MM.1S (cell line): ENCODE results near the gene RPGR.

Source experiments
- DNase-seq: peaks from one replicate; pipeline ENCODE4 v3.0.0-alpha.2; 2015
- H2AFZ ChIP-seq: fragments of 300-600 bp; sonication (generic); 2 replicates; pipeline ENCODE4 v1.6.0; 2016; ENCODE audit warnings: antibody characterized with exemption, low read length
- H3F3A ChIP-seq: fragments of 300-600 bp; sonication (generic); 2 replicates; pipeline ENCODE4 v1.6.1; 2016; ENCODE audit warnings: mild to moderate bottlenecking, antibody characterized with exemption, low read length, moderate library complexity, mixed read lengths; ENCODE audit not compliant: insufficient read depth
- H3K27ac ChIP-seq: fragments of 300-600 bp; sonication (generic); 2 replicates; pipeline ENCODE4 v1.5.1; 2016; ENCODE audit warnings: mild to moderate bottlenecking, low read length
- H3K27me3 ChIP-seq: fragments of 300-600 bp; sonication (generic); replicated peaks from 2 replicates; pipeline ENCODE4 v1.6.0; 2016; ENCODE audit warnings: low read length; ENCODE audit not compliant: insufficient read depth
- H3K36me3 ChIP-seq: fragments of 300-600 bp; sonication (generic); replicated peaks from 2 replicates; pipeline ENCODE4 v1.6.1; 2016; ENCODE audit warnings: mild to moderate bottlenecking, low read length, mixed read lengths; ENCODE audit not compliant: insufficient read depth
- H3K4me1 ChIP-seq: fragments of 300-600 bp; sonication (generic); 2 replicates; pipeline ENCODE4 v1.6.1; 2016; ENCODE audit warnings: low read length, mixed read lengths
- H3K4me2 ChIP-seq: fragments of 300-600 bp; sonication (generic); 2 replicates; pipeline ENCODE4 v1.6.0; 2016; ENCODE audit warnings: low read depth, low read length
- H3K4me3 ChIP-seq: fragments of 300-600 bp; sonication (generic); 2 replicates; pipeline ENCODE4 v1.5.1; 2016; ENCODE audit warnings: low read length, mixed read lengths
- H3K79me2 ChIP-seq: fragments of 300-600 bp; sonication (generic); 2 replicates; pipeline ENCODE4 v1.6.1; 2016; ENCODE audit warnings: mixed run types, low read length, mixed read lengths
- H3K9ac ChIP-seq: fragments of 300-600 bp; sonication (generic); 2 replicates; pipeline ENCODE4 v1.6.1; 2016; ENCODE audit warnings: low read length, mixed read lengths
- H3K9me2 ChIP-seq: fragments of 300-600 bp; sonication (generic); replicated peaks from 2 replicates; pipeline ENCODE4 v1.6.1; 2016; ENCODE audit warnings: mild to moderate bottlenecking, low read length, mixed read lengths; ENCODE audit not compliant: insufficient read depth
- H3K9me3 ChIP-seq: fragments of 300-600 bp; sonication (generic); replicated peaks from 2 replicates; pipeline ENCODE4 v1.6.1; 2016; ENCODE audit warnings: mild to moderate bottlenecking, low read length, mixed read lengths; ENCODE audit not compliant: insufficient read depth
- H4K20me1 ChIP-seq: fragments of 300-600 bp; sonication (generic); 2 replicates; pipeline ENCODE4 v1.6.1; 2016; ENCODE audit warnings: mild to moderate bottlenecking, low read length, moderate library complexity, mixed read lengths; ENCODE audit not compliant: insufficient read depth
- CTCF ChIP-seq: fragments of 300-600 bp; sonication (generic); IDR thresholded peaks from 2 replicates; pipeline ENCODE4 v1.5.1; 2016; ENCODE audit warnings: antibody characterized with exemption, low read length, mixed read lengths
- EZH2 ChIP-seq: fragments of 300-600 bp; sonication (generic); optimal IDR thresholded peaks from 2 replicates; pipeline ENCODE3; 2017; ENCODE audit warnings: low read depth, mild to moderate bottlenecking, antibody characterized with exemption, low read length, mixed read lengths
- EZH2phosphoT487 ChIP-seq: fragments of 300-600 bp; sonication (generic); IDR thresholded peaks from 2 replicates; pipeline ENCODE4 v1.6.1; 2018; ENCODE audit warnings: antibody characterized with exemption, low read length

RPGR gene

GRCh38 chrX:38318606-38319005, 8.7 kb downstream of the RPGR start:
- Histone ChIP-seq H3K4me2 (no peak overlapping the region), H3K9me2 (no peaks in the 10 kb centered on the region), H3F3A (no peaks in the 10 kb centered on the region), H3K27ac (no peak overlapping the region), H4K20me1 (no peaks in the 10 kb centered on the region), H3K36me3 (no peaks in the 10 kb centered on the region), H3K27me3 (no peaks in the 10 kb centered on the region), H2AFZ (no peak overlapping the region), H3K9me3 (no peaks in the 10 kb centered on the region), H3K79me2 (no peaks in the 10 kb centered on the region), H3K4me1 (no peaks in the 10 kb centered on the region), H3K9ac (no peak overlapping the region), H3K4me3 (no peak overlapping the region)
- DNase-seq, result no peak
- TF ChIP-seq EZH2phosphoT487 (no peak), CTCF (no peak), EZH2 (no peak)

DNA sequence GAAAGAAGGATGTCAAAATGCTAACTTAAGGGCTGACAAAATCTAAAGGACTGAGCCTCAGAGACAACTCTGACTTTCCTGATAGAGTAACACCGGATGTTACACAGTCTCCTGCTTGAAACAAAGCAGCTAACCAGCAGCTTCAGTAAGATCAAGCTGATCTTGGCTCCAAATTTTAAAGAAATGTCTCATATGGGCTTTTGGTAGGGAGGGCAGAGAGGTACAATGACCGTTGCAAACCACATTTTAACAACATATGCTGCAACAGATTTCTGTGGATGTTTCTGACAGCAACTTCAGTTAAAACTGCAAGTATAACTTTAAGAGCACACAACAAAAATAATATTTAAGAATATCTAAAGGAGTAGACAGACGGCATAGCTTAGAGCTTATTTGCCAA, 9.1 kb downstream of the RPGR start:
- no peak overlapping the region for H3K4me2 ChIP-seq
- no peak for TF ChIP-seq CTCF
- no peak for TF ChIP-seq EZH2
- TF ChIP-seq EZH2phosphoT487, result no peak
- no peaks in the 10 kb centered on the region for H3K9me3 ChIP-seq
- H3K79me2 ChIP-seq, result no peaks in the 10 kb centered on the region
- no peaks in the 10 kb centered on the region for H4K20me1 ChIP-seq
- no peak overlapping the region for H3K4me3 ChIP-seq
- H3K9ac ChIP-seq, result no peak overlapping the region
- no peak overlapping the region for H3K27ac ChIP-seq
- H3K4me1 ChIP-seq, result no peaks in the 10 kb centered on the region
- no peaks in the 10 kb centered on the region for H3K36me3 ChIP-seq
- no peak overlapping the region for H2AFZ ChIP-seq
- DNase-seq, result no peak
- H3K27me3 ChIP-seq, result no peaks in the 10 kb centered on the region
- no peaks in the 10 kb centered on the region for H3F3A ChIP-seq
- H3K9me2 ChIP-seq, result no peaks in the 10 kb centered on the region

DNA sequence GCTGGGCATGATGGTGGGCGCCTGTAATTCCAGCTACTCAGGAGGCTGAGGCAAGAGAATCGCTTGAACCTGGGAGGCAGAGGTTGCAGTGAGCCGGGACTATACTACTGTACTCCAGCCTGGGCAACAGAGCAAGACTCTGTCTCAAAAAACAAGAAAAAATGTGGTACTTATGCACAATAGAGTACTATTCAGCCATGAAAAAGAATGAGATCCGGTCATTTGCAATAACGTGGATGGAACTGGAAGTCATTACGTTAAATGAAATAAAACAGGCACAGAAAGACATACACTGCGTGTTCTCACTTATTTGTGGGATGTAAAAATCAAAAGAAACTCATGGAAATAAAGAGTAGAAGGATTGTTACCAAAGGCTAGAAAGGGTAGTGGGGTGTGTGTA, 12.1 kb downstream of the RPGR start:
- Histone ChIP-seq H3K36me3 (no peaks in the 10 kb centered on the region), H2AFZ (no peak overlapping the region), H3K9me2 (no peaks in the 10 kb centered on the region), H3K4me2 (no peak overlapping the region), H3K4me3 (no peak overlapping the region), H3K27me3 (no peaks in the 10 kb centered on the region), H4K20me1 (no peaks in the 10 kb centered on the region), H3K27ac (no peak overlapping the region), H3K9ac (no peak overlapping the region), H3K79me2 (no peaks in the 10 kb centered on the region), H3K9me3 (no peaks in the 10 kb centered on the region), H3F3A (no peaks in the 10 kb centered on the region), H3K4me1 (no peaks in the 10 kb centered on the region)
- DNase-seq, result no peak
- no peak for TF ChIP-seq EZH2phosphoT487
- TF ChIP-seq CTCF, result no peak
- no peak for TF ChIP-seq EZH2

- Histone ChIP-seq H3K79me2 (no peaks in the 10 kb centered on the region), H3K36me3 (no peaks in the 10 kb centered on the region), H3K4me2 (no peak overlapping the region), H3K4me1 (no peaks in the 10 kb centered on the region), H4K20me1 (no peaks in the 10 kb centered on the region), H3K9me2 (no peaks in the 10 kb centered on the region), H3K27ac (no peak overlapping the region), H3F3A (no peaks in the 10 kb centered on the region), H3K9ac (no peak overlapping the region), H3K27me3 (no peaks in the 10 kb centered on the region), H3K4me3 (no peak overlapping the region), H2AFZ (no peak overlapping the region), H3K9me3 (no peaks in the 10 kb centered on the region)
- no peak for DNase-seq
- TF ChIP-seq EZH2phosphoT487 (no peak), EZH2 (no peak), CTCF (no peak)
These were observed 14.1 kb downstream of the RPGR start for GRCh38 chrX:38313190-38313589.
